ENCODE measurements around the gene ZNF554. TPM values are rescaled to one million over a fixed set of nuclear protein-coding genes. Genes with fewer than 3 reads are reported as not detected.

The ZNF554 gene
- polyA plus RNA-seq, 1 of the 3 experiments (the other 2 are of a cell fraction), result 1.7 TPM

DNA sequence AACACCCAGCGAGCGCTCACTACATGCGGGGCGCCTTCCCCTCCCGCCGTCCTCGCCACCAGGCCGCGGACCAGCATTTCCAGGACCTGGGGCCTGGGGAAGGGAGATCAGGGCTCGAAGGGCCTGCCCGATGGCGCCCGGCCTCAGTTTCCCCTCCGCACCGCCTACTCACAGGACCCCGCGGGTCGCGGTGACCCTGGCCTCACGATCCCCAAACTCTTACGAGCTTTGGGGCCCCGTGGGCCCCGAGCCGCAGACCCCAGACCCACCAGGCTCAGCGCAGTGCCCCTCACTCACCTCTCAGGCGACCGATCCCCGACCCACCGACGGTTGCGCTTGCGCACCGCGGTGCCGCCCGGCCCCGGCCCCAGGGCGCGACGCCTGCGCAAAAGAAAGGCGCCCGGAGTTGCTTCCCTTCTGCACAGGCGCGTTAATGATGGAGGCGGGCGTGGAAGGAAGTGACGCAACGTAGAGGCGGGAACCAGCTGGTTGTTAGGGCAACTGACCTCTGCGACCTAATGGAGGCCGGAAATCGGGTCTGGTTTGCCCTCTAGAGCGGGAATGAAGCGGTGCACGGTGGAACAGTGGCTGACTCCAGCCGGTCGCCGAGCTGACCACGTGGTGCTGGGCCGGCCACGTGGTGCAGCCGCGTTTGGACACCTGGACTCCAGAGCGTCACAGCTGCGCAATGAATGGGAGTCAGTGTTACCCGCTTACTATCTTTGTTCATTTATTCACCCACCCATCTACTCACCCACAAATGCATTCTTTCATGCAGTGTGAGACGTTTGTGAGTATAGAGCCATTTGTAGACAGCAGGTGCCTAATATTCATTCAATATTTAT, 36.5 kb upstream of the ZNF554 start, which contains the start of gene SGTA:
TSS of gene SGTA (minus strand) at position 338 of the 845 bp plus-strand sequence. CDS start 14,205 bp downstream, outside the sequence.
- peak within 1 kb of the TSS; percentile 93 to 99 for H3K4me3 ChIP-seq (ENCODE audit: low read depth in 2 of 2, low read length in 1 of 2)
- ChIA-PET CTCF (interaction anchor here (3.2 to 4.2 kb wide), 2 partner anchors 34 to 135 kb away, joined by 12 to 19 read pairs; no protein-coding TSS in a partner anchor), POLR2A (interaction anchor here (0.5 to 1.1 kb wide), 6 partner anchors 13 to 917 kb away, joined by 3 read pairs; no protein-coding TSS in a partner anchor)
- H3K27ac ChIP-seq (ENCODE audit: low read depth in 2 of 2, low read length in 1 of 2), result peak within 1 kb of the TSS; percentile 69 to 85
- WGBS (ENCODE audit: low lambda C conversion rate), result 29% methylated on average over 4 of the region's 68 CpGs
- H2AFZ ChIP-seq (ENCODE audit: low read depth), result peak within 1 kb of the TSS; percentile 87
- H3K9me2 ChIP-seq, result no peaks in the 10 kb centered on the region
- H3K79me2 ChIP-seq (ENCODE audit: insufficient read depth), result peaks cover 77% of the 10 kb centered on the region
- H3K9ac ChIP-seq, result peak within 1 kb of the TSS; percentile 96
- H3K4me1 ChIP-seq (ENCODE audit: control insufficient read depth in 1 of 2, insufficient read depth in 2 of 2, low read depth in 1 of 2, low read length in 1 of 2), result peaks cover 4 to 25% of the 10 kb centered on the region in 2 experiments; a peak in 2 of 4 replicates
- H3K27me3 ChIP-seq (ENCODE audit: insufficient read depth), result no peaks in the 10 kb centered on the region
- H3K36me3 ChIP-seq (replicated peaks in 1 of 2; ENCODE audit: control insufficient read depth in 1 of 2, insufficient read depth in 2 of 2, low read length in 1 of 2), result peaks cover 0 to 7% of the 10 kb centered on the region in 2 experiments
- H3F3A ChIP-seq (replicated peaks; ENCODE audit: insufficient read depth), result peaks cover 12% of the 10 kb centered on the region
- DNase-seq, result peak; percentile 99
- peak within 1 kb of the TSS; percentile 98 for H3K4me2 ChIP-seq
- H4K20me1 ChIP-seq (ENCODE audit: insufficient read depth), result peaks cover 38% of the 10 kb centered on the region
- H3K9me3 ChIP-seq, result no peaks in the 10 kb centered on the region
- TF ChIP-seq, protein P1, sequence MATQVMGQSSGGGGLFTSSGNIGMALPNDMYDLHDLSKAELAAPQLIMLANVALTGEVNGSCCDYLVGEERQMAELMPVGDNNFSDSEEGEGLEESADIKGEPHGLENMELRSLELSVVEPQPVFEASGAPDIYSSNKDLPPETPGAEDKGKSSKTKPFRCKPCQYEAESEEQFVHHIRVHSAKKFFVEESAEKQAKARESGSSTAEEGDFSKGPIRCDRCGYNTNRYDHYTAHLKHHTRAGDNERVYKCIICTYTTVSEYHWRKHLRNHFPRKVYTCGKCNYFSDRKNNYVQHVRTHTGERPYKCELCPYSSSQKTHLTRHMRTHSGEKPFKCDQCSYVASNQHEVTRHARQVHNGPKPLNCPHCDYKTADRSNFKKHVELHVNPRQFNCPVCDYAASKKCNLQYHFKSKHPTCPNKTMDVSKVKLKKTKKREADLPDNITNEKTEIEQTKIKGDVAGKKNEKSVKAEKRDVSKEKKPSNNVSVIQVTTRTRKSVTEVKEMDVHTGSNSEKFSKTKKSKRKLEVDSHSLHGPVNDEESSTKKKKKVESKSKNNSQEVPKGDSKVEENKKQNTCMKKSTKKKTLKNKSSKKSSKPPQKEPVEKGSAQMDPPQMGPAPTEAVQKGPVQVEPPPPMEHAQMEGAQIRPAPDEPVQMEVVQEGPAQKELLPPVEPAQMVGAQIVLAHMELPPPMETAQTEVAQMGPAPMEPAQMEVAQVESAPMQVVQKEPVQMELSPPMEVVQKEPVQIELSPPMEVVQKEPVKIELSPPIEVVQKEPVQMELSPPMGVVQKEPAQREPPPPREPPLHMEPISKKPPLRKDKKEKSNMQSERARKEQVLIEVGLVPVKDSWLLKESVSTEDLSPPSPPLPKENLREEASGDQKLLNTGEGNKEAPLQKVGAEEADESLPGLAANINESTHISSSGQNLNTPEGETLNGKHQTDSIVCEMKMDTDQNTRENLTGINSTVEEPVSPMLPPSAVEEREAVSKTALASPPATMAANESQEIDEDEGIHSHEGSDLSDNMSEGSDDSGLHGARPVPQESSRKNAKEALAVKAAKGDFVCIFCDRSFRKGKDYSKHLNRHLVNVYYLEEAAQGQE (IDR thresholded peaks at IDR 0.05; ENCODE audit: low read depth, low read length), result peak; percentile 60; the same call in 1 of the 2 replicates
- TF ChIP-seq POLR2AphosphoS5 (IDR thresholded peaks at IDR 0.05; ENCODE audit: low read depth, low read length) (peak; percentile 81), NFIC (IDR thresholded peaks at IDR 0.05; ENCODE audit: borderline replicate concordance) (no peak), TAF1 (IDR thresholded peaks at IDR 0.05; ENCODE audit: borderline replicate concordance, low read depth, low read length) (0 out of 2 replicates have a peak, but pooled peaks have one; percentile 13), RXRA (IDR thresholded peaks at IDR 0.05; ENCODE audit: borderline replicate concordance, low read depth) (no peak), YY1 (IDR thresholded peaks at IDR 0.05; ENCODE audit: low read depth) (peak; percentile 87), SIN3A (IDR thresholded peaks at IDR 0.05; ENCODE audit: borderline replicate concordance, low read depth, low read length) (peak; percentile 82), NRF1 (IDR thresholded peaks at IDR 0.05; ENCODE audit: low read depth, low read length) (peak; percentile 99), FOSL2 (IDR thresholded peaks at IDR 0.05; ENCODE audit: borderline replicate concordance, low read depth) (no peak), RAD21 (IDR thresholded peaks at IDR 0.05; ENCODE audit: low read length) (no peak), EP300 (IDR thresholded peaks at IDR 0.05; ENCODE audit: borderline replicate concordance in 1 of 2, low read depth in 1 of 2, low read length in 1 of 2) (no peak), MEF2A (IDR thresholded peaks at IDR 0.05; ENCODE audit: borderline replicate concordance, low read depth) (no peak), CHD2 (IDR thresholded peaks at IDR 0.05; ENCODE audit: low read length, partially characterized antibody) (peak; percentile 88), TCF12 (IDR thresholded peaks at IDR 0.05) (no peak), JUND (IDR thresholded peaks at IDR 0.05) (no peak), ELF1 (IDR thresholded peaks at IDR 0.05) (no peak), RCOR1 (IDR thresholded peaks at IDR 0.05; ENCODE audit: low read length) (peak; percentile 48; the same call in 1 of the 2 replicates), SMC3 (IDR thresholded peaks at IDR 0.05; ENCODE audit: low read depth, low read length) (no peak), TEAD4 (IDR thresholded peaks at IDR 0.05; ENCODE audit: borderline replicate concordance, insufficient read depth) (no peak), FOXJ3 (CRISPR knock-in tag; IDR thresholded peaks at IDR 0.05) (0 out of 2 replicates have a peak, but pooled peaks have one; percentile 37)
- TF ChIP-seq, protein P2, sequence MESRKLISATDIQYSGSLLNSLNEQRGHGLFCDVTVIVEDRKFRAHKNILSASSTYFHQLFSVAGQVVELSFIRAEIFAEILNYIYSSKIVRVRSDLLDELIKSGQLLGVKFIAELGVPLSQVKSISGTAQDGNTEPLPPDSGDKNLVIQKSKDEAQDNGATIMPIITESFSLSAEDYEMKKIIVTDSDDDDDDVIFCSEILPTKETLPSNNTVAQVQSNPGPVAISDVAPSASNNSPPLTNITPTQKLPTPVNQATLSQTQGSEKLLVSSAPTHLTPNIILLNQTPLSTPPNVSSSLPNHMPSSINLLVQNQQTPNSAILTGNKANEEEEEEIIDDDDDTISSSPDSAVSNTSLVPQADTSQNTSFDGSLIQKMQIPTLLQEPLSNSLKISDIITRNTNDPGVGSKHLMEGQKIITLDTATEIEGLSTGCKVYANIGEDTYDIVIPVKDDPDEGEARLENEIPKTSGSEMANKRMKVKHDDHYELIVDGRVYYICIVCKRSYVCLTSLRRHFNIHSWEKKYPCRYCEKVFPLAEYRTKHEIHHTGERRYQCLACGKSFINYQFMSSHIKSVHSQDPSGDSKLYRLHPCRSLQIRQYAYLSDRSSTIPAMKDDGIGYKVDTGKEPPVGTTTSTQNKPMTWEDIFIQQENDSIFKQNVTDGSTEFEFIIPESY (IDR thresholded peaks at IDR 0.05; ENCODE audit: borderline replicate concordance, low read depth), result no peak
- TF ChIP-seq, protein P3, sequence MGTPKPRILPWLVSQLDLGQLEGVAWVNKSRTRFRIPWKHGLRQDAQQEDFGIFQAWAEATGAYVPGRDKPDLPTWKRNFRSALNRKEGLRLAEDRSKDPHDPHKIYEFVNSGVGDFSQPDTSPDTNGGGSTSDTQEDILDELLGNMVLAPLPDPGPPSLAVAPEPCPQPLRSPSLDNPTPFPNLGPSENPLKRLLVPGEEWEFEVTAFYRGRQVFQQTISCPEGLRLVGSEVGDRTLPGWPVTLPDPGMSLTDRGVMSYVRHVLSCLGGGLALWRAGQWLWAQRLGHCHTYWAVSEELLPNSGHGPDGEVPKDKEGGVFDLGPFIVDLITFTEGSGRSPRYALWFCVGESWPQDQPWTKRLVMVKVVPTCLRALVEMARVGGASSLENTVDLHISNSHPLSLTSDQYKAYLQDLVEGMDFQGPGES (IDR thresholded peaks at IDR 0.05; ENCODE audit: low read depth, low read length), result no peak
- TF ChIP-seq, protein P4, sequence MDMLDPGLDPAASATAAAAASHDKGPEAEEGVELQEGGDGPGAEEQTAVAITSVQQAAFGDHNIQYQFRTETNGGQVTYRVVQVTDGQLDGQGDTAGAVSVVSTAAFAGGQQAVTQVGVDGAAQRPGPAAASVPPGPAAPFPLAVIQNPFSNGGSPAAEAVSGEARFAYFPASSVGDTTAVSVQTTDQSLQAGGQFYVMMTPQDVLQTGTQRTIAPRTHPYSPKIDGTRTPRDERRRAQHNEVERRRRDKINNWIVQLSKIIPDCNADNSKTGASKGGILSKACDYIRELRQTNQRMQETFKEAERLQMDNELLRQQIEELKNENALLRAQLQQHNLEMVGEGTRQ (IDR thresholded peaks at IDR 0.05; ENCODE audit: borderline replicate concordance, low read depth, low read length), result peak; percentile 94
- TF ChIP-seq, protein P5, sequence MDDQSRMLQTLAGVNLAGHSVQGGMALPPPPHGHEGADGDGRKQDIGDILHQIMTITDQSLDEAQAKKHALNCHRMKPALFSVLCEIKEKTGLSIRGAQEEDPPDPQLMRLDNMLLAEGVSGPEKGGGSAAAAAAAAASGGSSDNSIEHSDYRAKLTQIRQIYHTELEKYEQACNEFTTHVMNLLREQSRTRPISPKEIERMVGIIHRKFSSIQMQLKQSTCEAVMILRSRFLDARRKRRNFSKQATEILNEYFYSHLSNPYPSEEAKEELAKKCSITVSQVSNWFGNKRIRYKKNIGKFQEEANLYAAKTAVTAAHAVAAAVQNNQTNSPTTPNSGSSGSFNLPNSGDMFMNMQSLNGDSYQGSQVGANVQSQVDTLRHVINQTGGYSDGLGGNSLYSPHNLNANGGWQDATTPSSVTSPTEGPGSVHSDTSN (IDR thresholded peaks at IDR 0.05), result peak; percentile 28; the same call in 1 of the 2 replicates
